Measurements from ENCODE around the gene GRAMD1A.
"Not testable (repeated sequence)": the region's sequence is repeated elsewhere in the genome, so short reads cannot be mapped to it uniquely, and the experiment has no call there.

Gene GRAMD1A

DNA sequence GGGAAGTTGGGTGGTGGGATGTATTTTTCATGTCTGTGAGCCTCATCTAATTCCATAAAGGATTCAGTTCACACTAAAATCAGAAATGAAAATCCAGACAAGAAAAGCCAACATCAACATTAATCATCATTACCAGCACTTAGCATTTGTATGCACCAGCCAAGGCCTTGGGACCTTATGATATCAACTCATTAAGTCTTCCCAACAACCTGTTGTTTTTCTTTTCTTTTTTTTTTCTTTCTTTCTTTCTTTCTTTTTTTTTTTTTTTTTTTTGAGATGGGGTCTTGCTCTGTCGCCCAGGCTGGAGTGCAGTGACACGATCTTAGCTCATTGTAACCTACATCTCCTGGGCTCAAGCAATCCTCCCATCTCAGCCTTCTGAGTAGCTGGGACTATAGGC lies 50.5 kb downstream of the GRAMD1A start:
- H3K4me3 ChIP-seq (ENCODE audit: low read depth, low read length); H3K4me1 ChIP-seq (ENCODE audit: control insufficient read depth, insufficient read depth, low read length); H3K9ac ChIP-seq (ENCODE audit: low read depth, low read length); H3K27me3 ChIP-seq (ENCODE audit: control insufficient read depth, insufficient read depth, low read length); H3K27ac ChIP-seq (ENCODE audit: low read depth, low read length); H3K9me3 ChIP-seq (ENCODE audit: control insufficient read depth, insufficient read depth, low read length); H3K36me3 ChIP-seq (ENCODE audit: control insufficient read depth, insufficient read depth, low read length): not testable (repeated sequence)

DNA sequence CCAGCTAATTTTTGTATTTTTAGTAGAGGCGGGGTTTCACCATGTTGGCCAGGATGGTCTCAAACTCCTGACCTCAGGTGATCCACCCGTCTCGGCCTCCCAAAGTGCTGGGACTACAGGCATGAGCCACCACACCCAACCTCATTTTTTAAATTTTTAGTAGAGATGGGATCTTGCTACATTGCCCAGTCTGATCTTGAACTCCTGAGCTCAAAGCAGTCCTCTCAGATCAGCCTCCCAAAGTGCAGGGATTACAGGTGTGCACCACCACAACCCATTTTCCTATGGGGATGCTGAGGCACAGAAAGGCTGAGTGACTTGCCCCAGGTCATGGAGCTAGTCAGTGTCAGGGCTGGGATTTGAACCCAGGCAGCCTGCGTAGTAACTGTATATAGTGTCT lies 51.1 kb downstream of the GRAMD1A start:
- H3K4me3 ChIP-seq (ENCODE audit: low read depth, low read length); H3K4me1 ChIP-seq (ENCODE audit: control insufficient read depth, insufficient read depth, low read length); H3K9me3 ChIP-seq (ENCODE audit: control insufficient read depth, insufficient read depth, low read length); H3K9ac ChIP-seq (ENCODE audit: low read depth, low read length); H3K27me3 ChIP-seq (ENCODE audit: control insufficient read depth, insufficient read depth, low read length); H3K36me3 ChIP-seq (ENCODE audit: control insufficient read depth, insufficient read depth, low read length); H3K27ac ChIP-seq (ENCODE audit: low read depth, low read length): not testable (repeated sequence)

DNA sequence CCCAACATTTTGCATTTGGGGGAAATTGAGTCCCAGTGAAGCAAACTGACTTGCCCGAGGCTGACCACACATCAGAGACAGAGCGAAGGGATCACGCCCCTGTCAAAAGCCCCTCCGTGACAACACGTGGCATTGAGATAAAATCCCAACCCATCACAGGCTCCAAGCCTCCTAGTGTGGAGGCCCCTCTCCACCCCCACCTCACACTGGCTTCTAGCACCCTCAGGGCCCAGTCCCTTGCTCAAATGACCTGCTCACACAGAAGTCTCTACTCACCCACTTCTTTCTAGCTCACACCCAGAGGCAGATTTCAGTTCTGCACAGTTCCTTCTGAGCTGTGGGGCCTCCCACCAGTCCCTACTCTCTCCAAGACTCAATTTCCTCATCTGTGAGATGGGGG lies 51.7 kb downstream of the GRAMD1A start:
- H3K27me3 ChIP-seq (ENCODE audit: control insufficient read depth, insufficient read depth, low read length) = no peaks in the 10 kb centered on the region
- H3K4me3 ChIP-seq (ENCODE audit: low read depth, low read length) = no peak overlapping the region
- no peak overlapping the region for H3K27ac ChIP-seq (ENCODE audit: low read depth, low read length)
- no peaks in the 10 kb centered on the region; the same call in 1 of the 2 replicates for H3K4me1 ChIP-seq (ENCODE audit: control insufficient read depth, insufficient read depth, low read length)
- H3K36me3 ChIP-seq (ENCODE audit: control insufficient read depth, insufficient read depth, low read length) = peaks cover 4% of the 10 kb centered on the region
- H3K9ac ChIP-seq (ENCODE audit: low read depth, low read length) = no peak overlapping the region
- no peaks in the 10 kb centered on the region for H3K9me3 ChIP-seq (ENCODE audit: control insufficient read depth, insufficient read depth, low read length)

DNA sequence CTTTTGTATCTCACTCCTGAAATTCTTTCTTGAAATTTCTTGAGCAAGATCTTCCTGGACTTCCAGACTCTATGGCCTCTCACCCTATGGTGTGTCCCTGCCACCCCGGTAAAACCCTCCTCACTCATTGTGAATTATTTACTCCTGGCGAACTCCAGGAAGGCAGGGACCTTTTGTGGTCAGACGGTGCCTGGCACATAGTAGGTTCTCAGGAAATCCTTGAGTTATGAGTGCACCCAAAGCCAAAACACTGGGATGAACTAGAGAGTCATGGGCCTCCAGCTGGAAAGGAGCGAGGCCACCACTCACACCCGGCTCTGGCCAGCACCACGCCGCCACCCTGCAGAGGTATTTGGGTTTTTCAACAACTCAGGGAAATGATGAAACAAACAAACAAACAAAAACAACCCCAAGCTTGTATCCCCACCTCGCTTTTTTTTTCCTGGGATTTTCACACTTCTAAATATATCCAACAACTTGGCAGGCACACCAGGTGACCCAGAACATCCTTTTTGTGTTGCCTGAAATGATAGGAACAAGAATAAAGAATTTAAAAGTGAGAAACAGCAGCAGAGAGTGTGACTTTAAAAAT lies 52.6 kb downstream of the GRAMD1A start:
- Histone ChIP-seq H3K36me3 (ENCODE audit: control insufficient read depth, insufficient read depth, low read length) (peaks cover 4% of the 10 kb centered on the region), H3K27me3 (ENCODE audit: control insufficient read depth, insufficient read depth, low read length) (no peaks in the 10 kb centered on the region), H3K4me1 (ENCODE audit: control insufficient read depth, insufficient read depth, low read length) (no peaks in the 10 kb centered on the region; the same call in 1 of the 2 replicates), H3K27ac (ENCODE audit: low read depth, low read length) (no peak overlapping the region), H3K9ac (ENCODE audit: low read depth, low read length) (no peak overlapping the region), H3K9me3 (ENCODE audit: control insufficient read depth, insufficient read depth, low read length) (no peaks in the 10 kb centered on the region), H3K4me3 (ENCODE audit: low read depth, low read length) (no peak overlapping the region)

GRCh38 chr19:35053667-35054293 lies 53.7 kb downstream of the GRAMD1A start:
- Histone ChIP-seq H3K4me1 (ENCODE audit: control insufficient read depth, insufficient read depth, low read length) (no peaks in the 10 kb centered on the region; the same call in 1 of the 2 replicates), H3K9ac (ENCODE audit: low read depth, low read length) (no peak overlapping the region), H3K36me3 (ENCODE audit: control insufficient read depth, insufficient read depth, low read length) (peaks cover 4% of the 10 kb centered on the region), H3K27ac (ENCODE audit: low read depth, low read length) (no peak overlapping the region), H3K27me3 (ENCODE audit: control insufficient read depth, insufficient read depth, low read length) (no peaks in the 10 kb centered on the region), H3K4me3 (ENCODE audit: low read depth, low read length) (no peak overlapping the region), H3K9me3 (ENCODE audit: control insufficient read depth, insufficient read depth, low read length) (no peaks in the 10 kb centered on the region)

- Histone ChIP-seq H3K9ac (ENCODE audit: low read depth, low read length) (no peak overlapping the region), H3K36me3 (ENCODE audit: control insufficient read depth, insufficient read depth, low read length) (peaks cover 4% of the 10 kb centered on the region), H3K9me3 (ENCODE audit: control insufficient read depth, insufficient read depth, low read length) (no peaks in the 10 kb centered on the region), H3K4me3 (ENCODE audit: low read depth, low read length) (no peak overlapping the region), H3K27ac (ENCODE audit: low read depth, low read length) (no peak overlapping the region), H3K4me1 (ENCODE audit: control insufficient read depth, insufficient read depth, low read length) (no peaks in the 10 kb centered on the region; the same call in 1 of the 2 replicates), H3K27me3 (ENCODE audit: control insufficient read depth, insufficient read depth, low read length) (no peaks in the 10 kb centered on the region)
Observed at GRCh38 chr19:35054626-35055025, 54.5 kb downstream of the GRAMD1A start.

DNA sequence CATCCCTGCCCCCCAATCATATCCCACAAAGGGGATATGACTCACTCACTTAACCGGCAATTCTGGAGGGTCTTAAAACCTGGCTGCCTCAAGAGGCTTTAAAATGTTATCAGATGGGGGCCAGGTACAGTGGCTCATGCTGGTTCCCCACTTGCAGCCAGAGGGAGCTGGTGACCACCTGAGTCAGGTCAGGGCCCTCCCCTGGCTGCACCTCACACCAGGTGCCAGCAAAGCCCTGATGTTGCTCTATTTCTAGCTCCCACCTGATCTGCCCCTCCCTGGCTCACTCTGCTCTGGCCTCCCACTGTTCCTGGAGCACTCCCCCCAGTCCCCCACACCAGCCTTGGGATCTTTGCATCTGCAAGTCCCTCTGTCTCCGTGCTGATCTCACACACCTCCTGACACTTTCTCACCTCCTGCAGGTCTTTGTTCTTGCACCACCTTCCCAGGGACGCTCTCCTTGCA lies 55.6 kb downstream of the GRAMD1A start:
- Histone ChIP-seq H3K4me1 (ENCODE audit: control insufficient read depth, insufficient read depth, low read length) (no peaks in the 10 kb centered on the region; the same call in 1 of the 2 replicates), H3K9ac (ENCODE audit: low read depth, low read length) (no peak overlapping the region), H3K36me3 (ENCODE audit: control insufficient read depth, insufficient read depth, low read length) (no peaks in the 10 kb centered on the region), H3K9me3 (ENCODE audit: control insufficient read depth, insufficient read depth, low read length) (no peaks in the 10 kb centered on the region), H3K4me3 (ENCODE audit: low read depth, low read length) (no peak overlapping the region), H3K27ac (ENCODE audit: low read depth, low read length) (no peak overlapping the region), H3K27me3 (ENCODE audit: control insufficient read depth, insufficient read depth, low read length) (no peaks in the 10 kb centered on the region)

DNA sequence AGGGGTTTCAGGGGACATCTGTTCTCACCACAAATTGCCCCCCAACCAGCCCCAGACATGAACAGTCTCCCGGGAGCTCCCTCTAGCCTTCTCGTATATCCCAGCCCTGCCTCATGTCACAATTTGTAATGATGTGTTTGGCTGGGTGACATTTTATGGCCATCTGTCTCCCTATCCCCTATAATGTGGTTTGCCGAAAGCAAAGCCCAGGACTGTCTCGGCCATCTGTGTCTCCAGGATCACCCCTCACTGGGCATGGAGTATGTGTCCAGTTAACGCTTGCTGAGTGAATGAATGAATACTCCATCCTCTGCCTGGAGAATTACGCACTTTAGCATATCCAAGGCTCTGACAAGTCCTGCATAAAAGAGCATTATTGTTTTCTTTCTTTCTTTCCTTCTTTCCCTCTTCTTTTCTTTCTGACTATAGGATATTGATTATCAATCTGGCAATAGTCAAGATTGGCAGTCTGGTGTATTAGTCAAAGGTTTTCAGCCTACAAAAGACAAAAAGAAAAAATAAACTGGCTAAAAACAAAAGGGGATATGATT lies 56.5 kb downstream of the GRAMD1A start:
- Histone ChIP-seq H3K9me3 (ENCODE audit: control insufficient read depth, insufficient read depth, low read length) (no peaks in the 10 kb centered on the region), H3K27ac (ENCODE audit: low read depth, low read length) (no peak overlapping the region)

DNA sequence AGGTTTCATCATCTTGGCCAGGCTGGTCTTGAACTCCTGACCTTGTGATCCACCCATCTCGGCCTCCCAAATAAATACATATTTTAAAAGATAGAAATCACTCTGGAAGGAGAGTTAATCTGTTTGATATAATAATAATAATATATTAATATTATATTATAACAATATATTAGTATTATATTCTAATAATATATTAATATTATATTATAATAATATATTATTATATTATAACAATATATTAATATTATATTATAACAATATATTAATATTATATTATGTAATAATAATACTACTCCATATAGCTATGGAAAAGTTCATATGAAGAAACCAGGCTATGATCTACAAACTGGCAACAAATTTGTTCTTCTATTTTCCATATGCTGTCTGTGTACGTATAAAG lies 58.2 kb downstream of the GRAMD1A start:
- Histone ChIP-seq H3K27me3 (ENCODE audit: control insufficient read depth, insufficient read depth, low read length) (no peaks in the 10 kb centered on the region), H3K9ac (ENCODE audit: low read depth, low read length) (no peak overlapping the region), H3K9me3 (ENCODE audit: control insufficient read depth, insufficient read depth, low read length) (no peaks in the 10 kb centered on the region), H3K4me3 (ENCODE audit: low read depth, low read length) (no peak overlapping the region), H3K36me3 (ENCODE audit: control insufficient read depth, insufficient read depth, low read length) (no peaks in the 10 kb centered on the region), H3K4me1 (ENCODE audit: control insufficient read depth, insufficient read depth, low read length) (no peaks in the 10 kb centered on the region; the same call in 1 of the 2 replicates), H3K27ac (ENCODE audit: low read depth, low read length) (no peak overlapping the region)

More for the DNA sequence above, 56.5 kb downstream of the GRAMD1A start:
- Histone ChIP-seq H3K4me3 (ENCODE audit: low read depth, low read length) (no peak overlapping the region), H3K27me3 (ENCODE audit: control insufficient read depth, insufficient read depth, low read length) (no peaks in the 10 kb centered on the region), H3K9ac (ENCODE audit: low read depth, low read length) (no peak overlapping the region), H3K4me1 (ENCODE audit: control insufficient read depth, insufficient read depth, low read length) (no peaks in the 10 kb centered on the region; the same call in 1 of the 2 replicates), H3K36me3 (ENCODE audit: control insufficient read depth, insufficient read depth, low read length) (no peaks in the 10 kb centered on the region)

DNA sequence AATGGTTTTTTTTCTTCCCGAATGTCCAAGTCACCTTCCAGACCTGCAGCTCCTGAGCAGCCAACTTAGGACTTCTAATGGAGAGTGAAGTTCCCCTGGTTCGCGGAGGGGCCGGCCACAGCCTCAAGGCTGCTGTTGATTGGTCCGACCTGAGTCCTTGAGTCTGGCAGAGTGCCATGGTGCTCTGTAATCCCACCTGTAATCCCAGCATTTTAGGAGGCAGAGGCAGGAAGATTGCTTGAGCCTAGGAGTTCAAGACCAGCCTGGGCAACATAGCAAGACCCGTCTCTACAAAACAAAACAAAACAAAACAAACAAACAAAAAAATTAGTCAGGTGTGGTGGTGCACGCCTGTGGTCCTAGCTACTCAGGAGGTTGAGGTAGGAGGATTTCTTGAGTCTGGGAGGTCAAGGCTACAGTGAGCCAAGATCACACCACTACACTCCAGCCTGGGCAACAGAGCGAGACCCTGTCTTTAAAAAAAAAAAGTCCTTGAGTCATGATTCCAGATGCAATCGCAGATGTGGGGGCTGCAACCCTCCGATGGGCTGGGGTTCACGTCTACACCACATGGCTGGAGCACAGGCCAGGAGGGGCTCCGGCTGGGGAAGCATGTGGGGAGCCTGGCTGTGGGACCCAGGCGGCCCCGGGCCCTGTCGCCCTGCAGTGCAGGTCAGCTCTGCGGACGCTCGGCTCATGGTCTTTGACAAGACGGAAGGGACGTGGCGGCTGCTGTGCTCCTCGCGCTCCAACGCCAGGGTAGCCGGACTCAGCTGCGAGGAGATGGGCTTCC lies 59.1 kb downstream of the GRAMD1A start:
- Histone ChIP-seq H3K9ac (ENCODE audit: low read depth, low read length) (no peak overlapping the region), H3K27me3 (ENCODE audit: control insufficient read depth, insufficient read depth, low read length) (no peaks in the 10 kb centered on the region), H3K27ac (ENCODE audit: low read depth, low read length) (no peak overlapping the region), H3K9me3 (ENCODE audit: control insufficient read depth, insufficient read depth, low read length) (no peaks in the 10 kb centered on the region), H3K36me3 (ENCODE audit: control insufficient read depth, insufficient read depth, low read length) (no peaks in the 10 kb centered on the region), H3K4me3 (ENCODE audit: low read depth, low read length) (no peak overlapping the region), H3K4me1 (ENCODE audit: control insufficient read depth, insufficient read depth, low read length) (no peaks in the 10 kb centered on the region; the same call in 1 of the 2 replicates)

- no peaks in the 10 kb centered on the region for H3K27me3 ChIP-seq (ENCODE audit: control insufficient read depth, insufficient read depth, low read length)
- no peak overlapping the region for H3K9ac ChIP-seq (ENCODE audit: low read depth, low read length)
- no peaks in the 10 kb centered on the region; the same call in 1 of the 2 replicates for H3K4me1 ChIP-seq (ENCODE audit: control insufficient read depth, insufficient read depth, low read length)
- no peak overlapping the region for H3K4me3 ChIP-seq (ENCODE audit: low read depth, low read length)
- no peaks in the 10 kb centered on the region for H3K36me3 ChIP-seq (ENCODE audit: control insufficient read depth, insufficient read depth, low read length)
- H3K9me3 ChIP-seq (ENCODE audit: control insufficient read depth, insufficient read depth, low read length) = no peaks in the 10 kb centered on the region
- no peak overlapping the region for H3K27ac ChIP-seq (ENCODE audit: low read depth, low read length)
Observed at GRCh38 chr19:35059799-35060091, 59.6 kb downstream of the GRAMD1A start.

Measured in HUES48 (cell line).